Measurements from ENCODE around the gene SLC19A1.

The SLC19A1 gene

GRCh38 chr21:45542242-45542666 is at the start of gene SLC19A1:
TSS of gene SLC19A1 (minus strand) at chr21:45542440. CDS start at chr21:45537959, 4,481 bp downstream.
- DNase-seq (ENCODE audit: low spot score in 2 of 2) = peak; percentile 70 to 79
- no peak within 1 kb of the TSS for H3K27ac Mint-ChIP-seq
- no peaks in the 10 kb centered on the region for H3K36me3 Mint-ChIP-seq

DNA sequence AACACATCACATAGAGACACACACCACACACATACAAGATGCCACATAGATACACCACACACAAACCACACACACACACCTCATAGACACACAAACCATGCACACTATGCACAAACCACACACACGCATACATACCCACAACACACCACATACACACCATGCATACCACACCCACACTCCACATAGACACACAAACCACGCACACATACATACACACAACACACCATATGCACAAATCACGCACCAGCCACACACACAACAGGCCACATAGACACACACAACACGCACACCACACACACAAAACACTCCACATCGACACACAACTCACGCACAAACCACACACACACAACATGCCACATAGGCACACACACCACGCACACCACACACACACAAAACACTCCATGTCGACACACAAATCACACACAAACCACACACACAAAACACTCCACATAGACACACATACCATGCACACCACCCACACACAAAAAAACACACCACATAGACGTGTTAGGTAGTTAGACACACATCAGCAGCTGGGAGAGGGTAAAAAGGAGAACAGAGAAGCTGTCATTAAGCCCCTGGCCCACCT is 49.5 kb upstream of the SLC19A1 start:
- Mint-ChIP-seq H3K4me3 (no peak overlapping the region), H3K9me3 (peaks cover 9% of the 10 kb centered on the region), H3K27ac (no peak overlapping the region), H3K36me3 (no peaks in the 10 kb centered on the region), H3K27me3 (peaks cover 8% of the 10 kb centered on the region), H3K4me1 (peaks cover 8% of the 10 kb centered on the region)
- no peak for DNase-seq (ENCODE audit: low spot score in 2 of 2)
- no peak for ATAC-seq (ENCODE audit: low read depth)

More at GRCh38 chr21:45542242-45542666, at the start of gene SLC19A1:
- H3K9me3 Mint-ChIP-seq = no peaks in the 10 kb centered on the region
- H3K4me3 Mint-ChIP-seq = peak within 1 kb of the TSS; percentile 84
- H3K27me3 Mint-ChIP-seq = no peaks in the 10 kb centered on the region
- peaks cover 10% of the 10 kb centered on the region for H3K4me1 Mint-ChIP-seq
- peak; percentile 90 for ATAC-seq (ENCODE audit: low read depth)

- DNase-seq (ENCODE audit: low spot score in 2 of 2) (peak; percentile 20 to 64), ATAC-seq (ENCODE audit: low read depth) (peak; percentile 42)
- Mint-ChIP-seq H3K4me1 (peaks cover 6% of the 10 kb centered on the region), H3K27me3 (peaks cover 7% of the 10 kb centered on the region), H3K36me3 (no peaks in the 10 kb centered on the region), H3K4me3 (no peak overlapping the region), H3K27ac (no peak overlapping the region), H3K9me3 (peaks cover 13% of the 10 kb centered on the region)
Measured at GRCh38 chr21:45590726-45591618, 48.7 kb upstream of the SLC19A1 start.

DNA sequence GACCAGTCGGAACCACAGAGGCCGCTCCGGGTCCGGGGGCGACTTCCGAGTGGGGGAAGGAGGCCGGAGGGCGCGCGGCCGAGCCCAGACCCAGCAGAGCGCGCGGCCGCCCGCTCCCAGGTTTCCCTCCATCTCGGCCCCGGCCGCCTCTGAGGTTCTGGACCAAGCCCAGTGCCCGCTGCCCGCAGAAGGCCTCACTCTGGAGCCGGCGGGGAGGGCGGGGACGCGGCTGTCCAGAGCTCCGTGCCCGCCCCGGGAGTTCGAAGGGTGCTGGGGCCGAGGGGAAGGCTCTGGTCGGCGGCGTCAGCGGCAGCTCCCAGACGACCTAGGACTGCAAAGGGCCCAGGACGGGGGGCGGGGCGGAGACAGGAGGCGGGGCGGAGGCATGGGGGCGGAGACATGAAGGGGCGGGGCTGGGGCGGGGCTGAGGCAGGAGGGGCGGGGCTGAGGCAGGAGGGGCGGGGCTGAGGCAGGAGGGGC is 48.0 kb upstream of the SLC19A1 start:
- Mint-ChIP-seq H3K27me3 (peaks cover 7% of the 10 kb centered on the region), H3K27ac (no peak overlapping the region), H3K36me3 (no peaks in the 10 kb centered on the region), H3K4me3 (no peak overlapping the region), H3K9me3 (peaks cover 14% of the 10 kb centered on the region), H3K4me1 (peaks cover 6% of the 10 kb centered on the region)
- ATAC-seq (ENCODE audit: low read depth) = peak; percentile 49
- peak; percentile 25 to 66 for DNase-seq (ENCODE audit: low spot score in 2 of 2)

- ATAC-seq (ENCODE audit: low read depth) (no peak), DNase-seq (ENCODE audit: low spot score in 2 of 2) (no peak)
- Mint-ChIP-seq H3K9me3 (peaks cover 14% of the 10 kb centered on the region), H3K4me1 (peaks cover 6% of the 10 kb centered on the region), H3K27ac (no peak overlapping the region), H3K4me3 (no peak overlapping the region), H3K27me3 (peaks cover 6% of the 10 kb centered on the region), H3K36me3 (peaks cover under 1% of the 10 kb centered on the region)
Measured at GRCh38 chr21:45589686-45590245, 47.5 kb upstream of the SLC19A1 start.

GRCh38 chr21:45588871-45589491 is 46.7 kb upstream of the SLC19A1 start:
- Mint-ChIP-seq H3K9me3 (peaks cover 15% of the 10 kb centered on the region), H3K27me3 (peaks cover 4% of the 10 kb centered on the region), H3K36me3 (peaks cover 2% of the 10 kb centered on the region), H3K4me3 (no peak overlapping the region), H3K4me1 (peaks cover 6% of the 10 kb centered on the region), H3K27ac (no peak overlapping the region)
- no peak for ATAC-seq (ENCODE audit: low read depth)
- no peak for DNase-seq (ENCODE audit: low spot score in 2 of 2)

DNA sequence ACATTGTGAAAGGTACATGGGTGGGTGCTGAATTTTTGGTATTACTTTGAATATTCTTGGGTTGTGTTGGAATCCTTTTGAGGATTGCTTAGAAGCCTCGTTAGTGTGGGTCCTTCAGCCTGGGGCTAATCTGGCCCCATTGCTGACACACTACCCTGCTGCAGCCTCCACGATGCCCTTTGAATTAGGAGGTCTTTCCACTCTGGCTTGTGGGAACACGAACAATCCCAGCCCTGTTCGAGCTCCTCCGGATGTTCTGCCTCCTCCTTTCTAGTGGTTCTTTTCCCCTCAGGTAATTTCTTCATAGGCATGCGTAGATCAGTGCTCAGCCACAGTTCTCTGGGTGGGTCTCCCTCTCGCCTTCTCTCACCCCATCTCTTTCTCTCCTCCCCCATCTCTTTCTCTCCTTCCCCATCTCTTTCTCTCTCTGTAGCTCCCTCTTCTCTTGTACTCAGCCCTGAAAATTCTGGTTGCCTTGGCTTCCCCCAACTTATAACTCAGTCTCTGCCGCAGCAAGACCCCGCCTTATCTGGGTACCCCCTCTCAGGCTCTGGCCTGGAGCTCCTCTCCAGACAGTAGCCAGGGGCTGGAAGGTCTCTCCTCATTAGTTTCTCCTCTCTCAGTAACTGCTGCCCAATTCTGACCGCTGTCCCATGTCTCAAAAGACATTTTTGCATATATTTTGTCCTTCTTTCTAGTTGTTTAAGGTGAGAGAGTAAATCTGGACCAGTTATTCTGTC is 46.0 kb upstream of the SLC19A1 start:
- ATAC-seq (ENCODE audit: low read depth) = no peak
- no peak overlapping the region for H3K27ac Mint-ChIP-seq
- H3K36me3 Mint-ChIP-seq = peaks cover 2% of the 10 kb centered on the region
- no peak for DNase-seq (ENCODE audit: low spot score in 2 of 2)
- peaks cover 18% of the 10 kb centered on the region for H3K9me3 Mint-ChIP-seq
- peaks cover 4% of the 10 kb centered on the region for H3K4me1 Mint-ChIP-seq
- H3K4me3 Mint-ChIP-seq = no peak overlapping the region
- peaks cover 3% of the 10 kb centered on the region for H3K27me3 Mint-ChIP-seq

DNA sequence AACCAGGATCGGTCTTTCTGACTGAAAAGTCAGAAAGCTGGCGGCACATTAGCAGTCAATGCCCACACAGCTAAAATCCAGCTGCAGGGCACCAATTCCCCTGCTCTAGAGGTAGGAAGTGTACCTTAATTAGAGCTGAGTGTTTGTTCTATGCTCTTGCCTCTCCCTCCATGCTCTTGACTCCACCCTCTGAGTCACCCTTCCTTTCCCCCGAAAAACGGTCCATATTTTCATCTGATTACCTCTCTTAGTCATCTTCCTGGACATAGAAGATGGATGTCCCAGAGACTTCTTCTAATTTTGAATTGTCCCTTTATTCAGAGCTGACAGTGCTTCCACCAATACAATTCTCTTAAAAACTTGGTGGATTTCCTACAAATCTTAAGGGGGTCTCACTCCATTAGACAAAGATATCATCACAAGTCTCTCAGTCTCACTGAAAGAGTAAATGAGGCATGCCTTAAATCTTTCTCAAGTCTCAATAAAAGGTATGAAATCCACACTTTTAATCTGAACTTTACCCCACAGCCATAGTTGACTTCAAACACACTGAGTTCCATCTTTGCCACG is 44.1 kb upstream of the SLC19A1 start:
- H3K27me3 Mint-ChIP-seq = peaks cover 5% of the 10 kb centered on the region
- DNase-seq (ENCODE audit: low spot score in 2 of 2) (no peak), ATAC-seq (ENCODE audit: low read depth) (no peak)
- peaks cover 2% of the 10 kb centered on the region for H3K36me3 Mint-ChIP-seq
- peaks cover 20% of the 10 kb centered on the region for H3K9me3 Mint-ChIP-seq
- H3K27ac Mint-ChIP-seq = no peak overlapping the region
- H3K4me1 Mint-ChIP-seq = no peaks in the 10 kb centered on the region
- H3K4me3 Mint-ChIP-seq = no peak overlapping the region

DNA sequence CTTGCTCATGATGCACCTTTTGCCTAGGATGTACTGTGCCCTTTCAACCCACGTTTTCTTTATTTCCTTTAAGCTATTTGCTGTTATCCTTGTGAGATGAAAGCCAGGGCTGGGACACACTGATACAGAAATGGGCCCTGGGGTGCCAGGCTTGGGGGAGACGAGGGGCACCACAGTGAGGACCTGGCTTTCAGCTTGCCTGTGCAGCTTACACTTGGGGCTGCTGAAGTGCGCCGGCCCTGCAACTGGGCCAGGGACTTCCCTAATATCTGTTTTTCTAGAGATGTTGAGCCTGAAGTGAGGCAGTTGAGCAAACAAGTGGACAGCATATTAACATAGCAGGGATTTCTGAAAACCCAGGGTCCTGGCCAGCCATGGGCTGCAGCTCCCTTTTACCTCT is 42.5 kb upstream of the SLC19A1 start:
- peaks cover 2% of the 10 kb centered on the region for H3K36me3 Mint-ChIP-seq
- peaks cover 5% of the 10 kb centered on the region for H3K27me3 Mint-ChIP-seq
- no peak for DNase-seq (ENCODE audit: low spot score in 2 of 2)

DNA sequence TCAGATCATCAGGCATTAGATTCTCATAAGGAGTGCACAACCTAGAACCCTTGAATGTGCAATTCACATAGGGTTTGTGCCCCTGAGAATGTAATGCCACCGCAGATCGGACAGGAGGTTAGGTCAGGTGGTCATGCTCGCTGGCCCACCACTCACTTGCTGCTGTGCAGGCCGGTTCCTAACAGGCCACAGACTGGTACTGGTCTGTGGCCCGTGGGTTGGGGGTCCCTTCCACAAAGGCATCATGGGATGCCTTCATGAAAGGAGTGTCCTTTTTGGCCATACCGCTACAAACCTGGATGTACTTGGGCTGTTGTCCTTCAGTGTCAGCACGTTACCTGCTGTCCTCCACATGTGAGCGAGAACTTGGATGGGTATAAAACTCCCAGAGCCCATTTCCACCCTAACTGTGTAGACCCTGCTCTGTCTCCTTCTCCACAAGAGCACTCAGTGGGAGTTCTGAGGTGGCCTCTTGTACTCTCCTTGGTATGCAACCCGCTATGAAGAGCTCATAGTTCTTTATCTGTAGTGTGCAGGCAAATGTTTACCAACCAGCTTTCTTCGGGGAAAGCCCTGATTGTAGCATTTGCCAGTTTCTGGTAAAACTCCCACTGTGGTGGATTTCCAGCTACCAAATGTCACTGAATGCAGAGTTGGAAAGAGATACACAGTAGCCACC is 41.7 kb upstream of the SLC19A1 start:
- H3K4me3 Mint-ChIP-seq = no peak overlapping the region
- H3K27ac Mint-ChIP-seq = no peak overlapping the region
- DNase-seq (ENCODE audit: low spot score in 2 of 2) = no peak
- ATAC-seq (ENCODE audit: low read depth) = no peak
- H3K36me3 Mint-ChIP-seq = peaks cover 2% of the 10 kb centered on the region
- peaks cover 20% of the 10 kb centered on the region for H3K9me3 Mint-ChIP-seq
- peaks cover 4% of the 10 kb centered on the region for H3K27me3 Mint-ChIP-seq
- H3K4me1 Mint-ChIP-seq = no peaks in the 10 kb centered on the region

More for the DNA sequence above, 42.5 kb upstream of the SLC19A1 start:
- peaks cover 20% of the 10 kb centered on the region for H3K9me3 Mint-ChIP-seq
- H3K4me3 Mint-ChIP-seq = no peak overlapping the region
- ATAC-seq (ENCODE audit: low read depth) = no peak
- no peaks in the 10 kb centered on the region for H3K4me1 Mint-ChIP-seq
- no peak overlapping the region for H3K27ac Mint-ChIP-seq

- DNase-seq (ENCODE audit: low spot score in 2 of 2) (no peak), ATAC-seq (ENCODE audit: low read depth) (no peak)
- peaks cover 2% of the 10 kb centered on the region for H3K36me3 Mint-ChIP-seq
- no peaks in the 10 kb centered on the region for H3K4me1 Mint-ChIP-seq
- peaks cover 2% of the 10 kb centered on the region for H3K27me3 Mint-ChIP-seq
- H3K27ac Mint-ChIP-seq = no peak overlapping the region
- no peak overlapping the region for H3K4me3 Mint-ChIP-seq
- H3K9me3 Mint-ChIP-seq = peaks cover 13% of the 10 kb centered on the region
Measured at GRCh38 chr21:45582128-45582527, 39.9 kb upstream of the SLC19A1 start.

- H3K36me3 Mint-ChIP-seq = peaks cover 2% of the 10 kb centered on the region
- H3K27ac Mint-ChIP-seq = no peak overlapping the region
- H3K9me3 Mint-ChIP-seq = peaks cover 9% of the 10 kb centered on the region
- H3K4me3 Mint-ChIP-seq = no peak overlapping the region
- DNase-seq (ENCODE audit: low spot score in 2 of 2) = no peak
- ATAC-seq (ENCODE audit: low read depth) = no peak
- H3K4me1 Mint-ChIP-seq = no peaks in the 10 kb centered on the region
- H3K27me3 Mint-ChIP-seq = peaks cover 4% of the 10 kb centered on the region
Measured at GRCh38 chr21:45581322-45581712, 39.1 kb upstream of the SLC19A1 start.
